ENCODE measurements around the gene POLA2. TPM values are rescaled to one million over a fixed set of nuclear protein-coding genes. Genes with fewer than 3 reads are reported as not detected.
A peak's percentile ranks its signal among the peaks of the same experiment; 100 is the strongest.
"Not testable (repeated sequence)": the region's sequence is repeated elsewhere in the genome, so short reads cannot be mapped to it uniquely, and the experiment has no call there.

POLA2 gene
- polyA plus RNA-seq, 2 of the 4 experiments (the other 2 are of a cell fraction) = 34.5 to 52.3 TPM

DNA sequence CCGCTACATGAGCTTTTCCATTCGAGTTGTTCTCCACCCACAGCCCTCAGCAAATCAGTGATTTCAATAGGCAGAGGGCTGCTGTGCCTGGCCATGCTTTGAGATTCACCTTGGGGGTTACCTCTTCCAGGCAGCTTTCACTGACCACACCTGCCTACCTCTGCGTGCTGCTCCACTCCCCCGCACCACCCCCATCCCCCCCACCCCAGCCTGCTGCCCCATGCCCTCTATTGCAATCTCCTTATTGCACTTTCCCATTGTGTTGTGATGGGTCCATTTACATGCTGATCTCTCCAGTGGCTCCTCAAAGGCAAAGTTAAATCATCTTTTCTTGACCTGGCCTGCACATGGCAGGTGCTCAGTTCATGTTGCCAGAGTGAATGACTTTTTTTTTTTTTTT is 18.0 kb upstream of the POLA2 start:
- 70% methylated on average over 3 of the region's 4 CpGs for WGBS (ENCODE audit: missing lambda C conversion rate)
- H3K4me3 ChIP-seq = no peak overlapping the region
- H3K9me3 ChIP-seq = no peaks in the 10 kb centered on the region; the same call in 2 of the 3 replicates
- no peak for TF ChIP-seq ZC3H11A (IDR thresholded peaks at IDR 0.05)
- TF ChIP-seq, protein P1, sequence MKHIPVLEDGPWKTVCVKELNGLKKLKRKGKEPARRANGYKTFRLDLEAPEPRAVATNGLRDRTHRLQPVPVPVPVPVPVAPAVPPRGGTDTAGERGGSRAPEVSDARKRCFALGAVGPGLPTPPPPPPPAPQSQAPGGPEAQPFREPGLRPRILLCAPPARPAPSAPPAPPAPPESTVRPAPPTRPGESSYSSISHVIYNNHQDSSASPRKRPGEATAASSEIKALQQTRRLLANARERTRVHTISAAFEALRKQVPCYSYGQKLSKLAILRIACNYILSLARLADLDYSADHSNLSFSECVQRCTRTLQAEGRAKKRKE (CRISPR knock-in tag; IDR thresholded peaks at IDR 0.05; ENCODE audit: low read depth) = no peak
- TF ChIP-seq CBX2 (IDR thresholded peaks at IDR 0.05; ENCODE audit: borderline replicate concordance, low read depth) = no peak
- TF ChIP-seq KDM5A (IDR thresholded peaks at IDR 0.05) = no peak
- TF ChIP-seq RARB (CRISPR knock-in tag; IDR thresholded peaks at IDR 0.05) = no peak
- TF ChIP-seq PHF8 (IDR thresholded peaks at IDR 0.05; ENCODE audit: borderline replicate concordance, low read depth) = no peak
- no peak for TF ChIP-seq SREBF2 (IDR thresholded peaks at IDR 0.05)
- TF ChIP-seq ESRRA (IDR thresholded peaks at IDR 0.05; ENCODE audit: borderline replicate concordance, low read length) = no peak
- TF ChIP-seq EHF (CRISPR knock-in tag; IDR thresholded peaks at IDR 0.05) = no peak
- TF ChIP-seq ZFP36 (IDR thresholded peaks at IDR 0.05; ENCODE audit: borderline replicate concordance, partially characterized antibody) = no peak
- no peak for TF ChIP-seq MAFK (IDR thresholded peaks at IDR 0.05; ENCODE audit: partially characterized antibody)
- TF ChIP-seq, protein P2, sequence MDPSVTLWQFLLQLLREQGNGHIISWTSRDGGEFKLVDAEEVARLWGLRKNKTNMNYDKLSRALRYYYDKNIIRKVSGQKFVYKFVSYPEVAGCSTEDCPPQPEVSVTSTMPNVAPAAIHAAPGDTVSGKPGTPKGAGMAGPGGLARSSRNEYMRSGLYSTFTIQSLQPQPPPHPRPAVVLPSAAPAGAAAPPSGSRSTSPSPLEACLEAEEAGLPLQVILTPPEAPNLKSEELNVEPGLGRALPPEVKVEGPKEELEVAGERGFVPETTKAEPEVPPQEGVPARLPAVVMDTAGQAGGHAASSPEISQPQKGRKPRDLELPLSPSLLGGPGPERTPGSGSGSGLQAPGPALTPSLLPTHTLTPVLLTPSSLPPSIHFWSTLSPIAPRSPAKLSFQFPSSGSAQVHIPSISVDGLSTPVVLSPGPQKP (IDR thresholded peaks at IDR 0.05; ENCODE audit: low read depth, low read length) = no peak
- no peak for TF ChIP-seq JUNB (IDR thresholded peaks at IDR 0.05)
- ATAC-seq (0 out of 6 replicates have a peak, but pooled peaks of 1 of the 2 experiments have one; percentile 21), DNase-seq (ENCODE audit: low read depth in 1 of 2, low spot score in 1 of 2) (no peak), FAIRE-seq (no peak)
- H3K4me2 ChIP-seq = no peak overlapping the region
- ChIA-PET CTCF (interaction anchor here (1.0 to 76.3 kb wide), 4 partner anchors 11 to 72 kb away, joined by 3 to 3090 read pairs (median 6); partner anchors contain the start of genes CDC42EP2, DPF2 and TIGD3), POLR2A (no interaction called here)
- H3K4me1 ChIP-seq = no peaks in the 10 kb centered on the region
- no peak overlapping the region for H3K27ac ChIP-seq

DNA sequence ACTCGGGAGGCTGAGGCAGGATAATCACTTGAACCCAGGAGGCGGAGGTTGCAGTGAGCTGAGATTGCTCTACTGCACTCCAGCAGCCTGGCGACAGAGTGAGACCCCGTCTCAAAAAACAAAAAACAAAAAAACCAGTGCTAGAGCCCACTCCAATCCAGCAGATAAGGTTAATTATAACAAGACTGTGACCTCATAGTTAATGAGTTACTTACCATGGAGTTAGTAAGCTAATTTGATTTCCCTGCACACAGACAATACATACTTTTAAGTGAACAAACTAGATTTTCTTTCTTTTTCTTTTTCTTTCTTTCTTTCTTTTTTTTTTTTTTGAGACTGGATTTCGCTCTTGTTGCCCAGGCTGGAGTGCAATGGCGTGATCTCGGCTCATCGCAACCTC is 16.7 kb upstream of the POLA2 start:
- CTCF ChIA-PET = interaction anchor here (0.6 to 76.3 kb wide), 5 partner anchors 12 to 71 kb away, joined by 3 to 3090 read pairs (median 3); partner anchors contain the start of genes CDC42EP2, DPF2 and TIGD3
- FAIRE-seq; H3K9me3 ChIP-seq; H3K27ac ChIP-seq; ATAC-seq; DNase-seq (ENCODE audit: low read depth in 1 of 2, low spot score in 1 of 2); POLR2A ChIA-PET; H3K4me2 ChIP-seq; H3K4me1 ChIP-seq; H3K4me3 ChIP-seq: not testable (repeated sequence)
- 85% methylated on average over 8 of the region's 8 CpGs for WGBS (ENCODE audit: missing lambda C conversion rate)

DNA sequence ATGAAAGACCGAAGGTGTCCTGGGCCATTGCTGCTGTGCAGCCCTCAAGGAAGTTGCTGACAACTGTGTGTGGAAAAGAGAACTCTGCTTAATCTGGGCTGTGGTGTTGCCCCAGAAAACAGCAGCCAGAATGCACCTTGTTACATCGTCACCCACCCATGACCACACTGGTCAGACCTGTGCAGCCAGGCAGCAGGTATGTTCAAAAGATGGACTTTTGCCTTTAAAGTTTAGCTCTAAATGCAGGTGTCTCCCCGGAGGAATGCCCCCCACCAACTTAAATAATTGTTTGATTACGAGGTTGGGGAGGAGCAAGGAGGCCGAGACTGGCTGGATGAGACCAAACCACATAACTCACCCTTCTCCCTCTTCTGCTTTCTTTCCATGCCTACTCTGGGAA is 15.3 kb upstream of the POLA2 start:
- ChIA-PET CTCF (interaction anchor here (0.9 to 76.3 kb wide), 4 partner anchors 10 to 69 kb away, joined by 3 to 3090 read pairs (median 9); partner anchors contain the start of genes CDC42EP2, DPF2 and TIGD3), POLR2A (no interaction called here)
- FAIRE-seq (no peak), ATAC-seq (no peak), DNase-seq (ENCODE audit: low read depth in 1 of 2, low spot score in 1 of 2) (no peak)
- 66% methylated on average over 5 of the region's 5 CpGs for WGBS (ENCODE audit: missing lambda C conversion rate)
- Histone ChIP-seq H3K9me3 (no peaks in the 10 kb centered on the region; the same call in 2 of the 3 replicates), H3K4me3 (no peak overlapping the region), H3K27ac (no peak overlapping the region), H3K4me2 (no peak overlapping the region), H3K4me1 (no peaks in the 10 kb centered on the region)
- TF ChIP-seq FOSL2 (IDR thresholded peaks at IDR 0.05) (no peak), FOSL2 (CRISPR knock-in tag; IDR thresholded peaks at IDR 0.05) (no peak), ZSCAN20 (CRISPR knock-in tag; IDR thresholded peaks at IDR 0.05) (no peak), JUNB (IDR thresholded peaks at IDR 0.05) (no peak), HOXB5 (CRISPR knock-in tag; IDR thresholded peaks at IDR 0.05) (no peak), MAFK (IDR thresholded peaks at IDR 0.05; ENCODE audit: partially characterized antibody) (no peak), SREBF2 (IDR thresholded peaks at IDR 0.05) (no peak), FOXS1 (CRISPR knock-in tag; IDR thresholded peaks at IDR 0.05) (no peak), CBX2 (IDR thresholded peaks at IDR 0.05; ENCODE audit: borderline replicate concordance, low read depth) (no peak), CEBPB (IDR thresholded peaks at IDR 0.05) (no peak), ZFP36 (IDR thresholded peaks at IDR 0.05; ENCODE audit: borderline replicate concordance, partially characterized antibody) (no peak), TP53 (CRISPR knock-in tag; IDR thresholded peaks at IDR 0.05) (no peak), EP300 (IDR thresholded peaks at IDR 0.05) (no peak), CHD2 (IDR thresholded peaks at IDR 0.05; ENCODE audit: low read length, partially characterized antibody) (no peak), NR3C1 (IDR thresholded peaks at IDR 0.05) (no peak)
- TF ChIP-seq, protein P3, sequence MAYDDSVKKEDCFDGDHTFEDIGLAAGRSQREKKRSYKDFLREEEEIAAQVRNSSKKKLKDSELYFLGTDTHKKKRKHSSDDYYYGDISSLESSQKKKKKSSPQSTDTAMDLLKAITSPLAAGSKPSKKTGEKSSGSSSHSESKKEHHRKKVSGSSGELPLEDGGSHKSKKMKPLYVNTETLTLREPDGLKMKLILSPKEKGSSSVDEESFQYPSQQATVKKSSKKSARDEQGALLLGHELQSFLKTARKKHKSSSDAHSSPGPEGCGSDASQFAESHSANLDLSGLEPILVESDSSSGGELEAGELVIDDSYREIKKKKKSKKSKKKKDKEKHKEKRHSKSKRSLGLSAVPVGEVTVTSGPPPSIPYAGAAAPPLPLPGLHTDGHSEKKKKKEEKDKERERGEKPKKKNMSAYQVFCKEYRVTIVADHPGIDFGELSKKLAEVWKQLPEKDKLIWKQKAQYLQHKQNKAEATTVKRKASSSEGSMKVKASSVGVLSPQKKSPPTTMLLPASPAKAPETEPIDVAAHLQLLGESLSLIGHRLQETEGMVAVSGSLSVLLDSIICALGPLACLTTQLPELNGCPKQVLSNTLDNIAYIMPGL (CRISPR knock-in tag; IDR thresholded peaks at IDR 0.05; ENCODE audit: borderline replicate concordance) = no peak
- TF ChIP-seq, protein P2 (IDR thresholded peaks at IDR 0.05; ENCODE audit: low read depth, low read length) = no peak
- TF ChIP-seq, protein P4, sequence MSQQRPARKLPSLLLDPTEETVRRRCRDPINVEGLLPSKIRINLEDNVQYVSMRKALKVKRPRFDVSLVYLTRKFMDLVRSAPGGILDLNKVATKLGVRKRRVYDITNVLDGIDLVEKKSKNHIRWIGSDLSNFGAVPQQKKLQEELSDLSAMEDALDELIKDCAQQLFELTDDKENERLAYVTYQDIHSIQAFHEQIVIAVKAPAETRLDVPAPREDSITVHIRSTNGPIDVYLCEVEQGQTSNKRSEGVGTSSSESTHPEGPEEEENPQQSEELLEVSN (IDR thresholded peaks at IDR 0.05; ENCODE audit: borderline replicate concordance, low read depth) = no peak
- TF ChIP-seq, protein P1 (CRISPR knock-in tag; IDR thresholded peaks at IDR 0.05; ENCODE audit: low read depth) = no peak

Measured in A549 (cell line).